IMR-90 (cell line): ENCODE measurements around the gene FAM83G.

Experiments
- CEBPB ChIP-seq: IDR thresholded peaks from 2 replicates; pipeline ENCODE4 v1.6.1; 2012; ENCODE audit warnings: low read depth, low read length, improper control_type of control experiment
- CTCF ChIP-seq: conservative IDR thresholded peaks from 2 replicates; pipeline ENCODE4 v1.5.1; 2012; ENCODE audit warnings: mild to moderate bottlenecking, low read depth, low read length, improper control_type of control experiment
- ELK1 ChIP-seq: fragments of 150-350 bp; IDR thresholded peaks from 2 replicates; pipeline ENCODE4 v1.6.1; 2016; ENCODE audit warnings: low read depth, mild to moderate bottlenecking, low read length, moderate library complexity, borderline replicate concordance
- MAZ ChIP-seq: IDR thresholded peaks from 2 replicates; pipeline ENCODE4 v1.6.1; 2012; ENCODE audit warnings: low read depth, mild to moderate bottlenecking, low read length, improper control_type of control experiment, moderate library complexity, borderline replicate concordance
- MXI1 ChIP-seq: IDR thresholded peaks from 2 replicates; pipeline ENCODE4 v1.6.1; 2012; ENCODE audit warnings: low read depth, mild to moderate bottlenecking, low read length, moderate library complexity, borderline replicate concordance
- POLR2A ChIP-seq: IDR thresholded peaks from 2 replicates; pipeline ENCODE4 v1.6.1; 2012; ENCODE audit warnings: mild to moderate bottlenecking, low read depth, low read length
- SMC3 ChIP-seq: fragments of 150-350 bp; IDR thresholded peaks from 2 replicates; pipeline ENCODE4 v1.6.1; 2016; ENCODE audit warnings: low read depth, mild to moderate bottlenecking, antibody characterized with exemption, low read length, moderate library complexity
- USF2 ChIP-seq: fragments of 150-350 bp; IDR thresholded peaks from 2 replicates; pipeline ENCODE4 v1.6.1; 2017; ENCODE audit warnings: mild to moderate bottlenecking, antibody characterized with exemption, low read length, low read depth

GRCh38 chr17:18971801-18972200 is 32.8 kb downstream of the FAM83G start:
- no peak for TF ChIP-seq CTCF
- no peak for TF ChIP-seq MAZ
- no peak for TF ChIP-seq USF2
- no peak for TF ChIP-seq POLR2A
- no peak for TF ChIP-seq CEBPB
- no peak for TF ChIP-seq SMC3
- no peak for TF ChIP-seq MXI1
- TF ChIP-seq ELK1: no peak
